Measurements from ENCODE around the gene NAA35.

Gene NAA35

DNA sequence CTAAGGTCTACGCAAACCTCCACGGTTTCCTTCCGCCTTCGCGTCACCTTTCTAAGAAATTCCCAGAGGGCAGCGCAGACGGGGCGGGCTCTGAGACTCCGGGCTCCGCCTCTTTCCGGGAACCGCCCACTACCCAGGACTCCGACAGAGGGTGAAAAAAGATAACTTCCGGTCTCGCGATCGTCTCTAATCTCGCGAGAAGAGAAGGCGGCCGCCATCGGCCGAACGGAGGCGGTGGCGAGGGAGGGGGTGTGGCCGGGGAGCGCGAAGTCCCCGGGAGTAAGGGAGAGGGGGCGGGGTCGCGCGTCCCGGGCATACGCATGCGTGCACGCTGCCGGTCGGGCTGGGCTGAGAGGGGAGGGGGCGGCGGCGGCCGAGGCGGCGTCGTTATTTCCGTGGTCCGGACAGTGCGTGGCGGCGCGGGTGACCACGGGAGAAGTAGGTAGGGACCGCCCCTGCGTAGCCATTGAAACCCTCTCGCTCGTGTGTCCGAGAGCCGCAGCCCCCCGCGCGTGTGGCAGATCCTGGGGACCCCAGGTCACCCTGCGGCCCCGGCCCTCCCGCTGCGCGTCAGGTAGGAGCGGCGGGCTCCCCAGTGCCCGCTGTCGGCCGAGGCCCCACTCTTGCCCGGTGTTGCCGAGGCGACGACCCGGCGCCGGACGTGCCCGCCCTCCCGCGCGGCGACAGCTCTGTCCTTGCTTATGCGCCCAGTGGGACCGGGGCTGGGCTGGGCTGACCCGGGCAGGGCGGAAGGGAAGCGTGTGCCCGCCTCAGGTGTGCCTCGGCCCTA, at the start of gene NAA35:
Gene NAA35 (plus strand): TSS at position 315 of the 790 bp plus-strand sequence. CDS start 1,014 bp downstream, outside the sequence.
- peak within 1 kb of the TSS; percentile 90 for H3K4me3 ChIP-seq (ENCODE audit: low read length)
- H3K9ac ChIP-seq (ENCODE audit: low read length), result peak within 1 kb of the TSS; percentile 96
- H3K9me3 ChIP-seq (ENCODE audit: control insufficient read depth, low read length), result no peaks in the 10 kb centered on the region
- peaks cover 25% of the 10 kb centered on the region for H3K4me1 ChIP-seq (ENCODE audit: control insufficient read depth, insufficient read depth, low read length)
- no peaks in the 10 kb centered on the region for H3K27me3 ChIP-seq (replicated peaks; ENCODE audit: control insufficient read depth, insufficient read depth, low read length)
- H3K36me3 ChIP-seq (ENCODE audit: control insufficient read depth, insufficient read depth, low read length, severe bottlenecking), result peaks cover 25% of the 10 kb centered on the region
- peak; percentile 99 for DNase-seq (ENCODE audit: low read depth)

DNA sequence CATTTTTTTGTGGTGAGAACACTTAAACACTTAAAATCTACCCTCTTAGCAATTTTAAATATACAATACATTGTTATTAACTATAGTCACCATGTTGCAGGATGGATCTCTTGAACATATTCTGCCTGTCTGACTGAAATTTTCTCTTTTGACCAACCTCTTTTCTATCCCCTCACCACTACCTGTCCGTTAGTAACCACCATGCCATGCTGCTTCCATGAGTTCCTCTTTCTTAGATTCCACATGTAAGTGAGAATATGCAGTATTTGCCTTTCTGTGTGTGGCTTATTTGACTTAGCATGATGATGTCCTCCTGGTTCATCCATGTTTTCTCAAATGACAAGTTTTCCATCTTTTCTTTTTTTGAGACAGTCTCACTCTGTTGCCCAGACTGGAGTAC, 48.5 kb upstream of the NAA35 start:
- no peak overlapping the region for H3K4me3 ChIP-seq (ENCODE audit: low read length)
- no peaks in the 10 kb centered on the region for H3K36me3 ChIP-seq (ENCODE audit: control insufficient read depth, insufficient read depth, low read length, severe bottlenecking)
- H3K4me1 ChIP-seq (ENCODE audit: control insufficient read depth, insufficient read depth, low read length), result no peaks in the 10 kb centered on the region
- H3K9me3 ChIP-seq (ENCODE audit: control insufficient read depth, low read length), result no peaks in the 10 kb centered on the region
- no peak overlapping the region for H3K9ac ChIP-seq (ENCODE audit: low read length)
- no peaks in the 10 kb centered on the region for H3K27me3 ChIP-seq (replicated peaks; ENCODE audit: control insufficient read depth, insufficient read depth, low read length)
- DNase-seq (ENCODE audit: low read depth), result no peak

GRCh38 chr9:85895685-85896084, 45.3 kb upstream of the NAA35 start:
- no peaks in the 10 kb centered on the region for H3K27me3 ChIP-seq (replicated peaks; ENCODE audit: control insufficient read depth, insufficient read depth, low read length)

GRCh38 chr9:85897848-85898247, 43.1 kb upstream of the NAA35 start:
- no peaks in the 10 kb centered on the region for H3K9me3 ChIP-seq (ENCODE audit: control insufficient read depth, low read length)
- H3K4me1 ChIP-seq (ENCODE audit: control insufficient read depth, insufficient read depth, low read length), result no peaks in the 10 kb centered on the region

More at GRCh38 chr9:85895685-85896084, 45.3 kb upstream of the NAA35 start:
- Histone ChIP-seq H3K36me3 (ENCODE audit: control insufficient read depth, insufficient read depth, low read length, severe bottlenecking) (no peaks in the 10 kb centered on the region), H3K4me3 (ENCODE audit: low read length) (no peak overlapping the region), H3K9ac (ENCODE audit: low read length) (no peak overlapping the region), H3K9me3 (ENCODE audit: control insufficient read depth, low read length) (no peaks in the 10 kb centered on the region), H3K4me1 (ENCODE audit: control insufficient read depth, insufficient read depth, low read length) (no peaks in the 10 kb centered on the region)
- DNase-seq (ENCODE audit: low read depth), result no peak

DNA sequence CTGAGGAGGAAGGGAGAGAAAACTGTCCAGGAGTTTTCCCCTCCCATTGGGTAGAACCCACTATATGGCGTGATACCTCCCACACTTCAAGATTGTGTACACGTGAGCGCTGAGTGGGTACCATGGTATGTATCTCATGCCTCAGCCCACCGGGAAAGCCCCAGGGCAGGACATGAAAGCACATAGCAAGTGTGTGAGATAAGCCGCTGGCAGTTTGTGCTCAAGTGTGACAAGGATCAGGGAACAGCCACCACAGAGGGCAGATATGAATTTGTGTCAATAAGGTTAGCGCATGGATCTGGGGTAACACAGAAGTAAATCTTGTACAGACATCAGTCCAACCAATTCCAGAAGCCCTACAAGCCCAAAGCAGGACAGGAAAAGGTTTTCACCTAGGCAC, 42.6 kb upstream of the NAA35 start:
- H3K9me3 ChIP-seq (ENCODE audit: control insufficient read depth, low read length), result no peaks in the 10 kb centered on the region
- no peak overlapping the region for H3K4me3 ChIP-seq (ENCODE audit: low read length)
- DNase-seq (ENCODE audit: low read depth), result no peak
- no peak overlapping the region for H3K9ac ChIP-seq (ENCODE audit: low read length)
- H3K4me1 ChIP-seq (ENCODE audit: control insufficient read depth, insufficient read depth, low read length), result no peaks in the 10 kb centered on the region
- no peaks in the 10 kb centered on the region for H3K27me3 ChIP-seq (replicated peaks; ENCODE audit: control insufficient read depth, insufficient read depth, low read length)
- no peaks in the 10 kb centered on the region for H3K36me3 ChIP-seq (ENCODE audit: control insufficient read depth, insufficient read depth, low read length, severe bottlenecking)

More at GRCh38 chr9:85897848-85898247, 43.1 kb upstream of the NAA35 start:
- no peaks in the 10 kb centered on the region for H3K36me3 ChIP-seq (ENCODE audit: control insufficient read depth, insufficient read depth, low read length, severe bottlenecking)
- H3K4me3 ChIP-seq (ENCODE audit: low read length), result no peak overlapping the region
- H3K9ac ChIP-seq (ENCODE audit: low read length), result no peak overlapping the region
- DNase-seq (ENCODE audit: low read depth), result no peak
- H3K27me3 ChIP-seq (replicated peaks; ENCODE audit: control insufficient read depth, insufficient read depth, low read length), result no peaks in the 10 kb centered on the region

- no peaks in the 10 kb centered on the region for H3K36me3 ChIP-seq (ENCODE audit: control insufficient read depth, insufficient read depth, low read length, severe bottlenecking)
- no peak overlapping the region for H3K9ac ChIP-seq (ENCODE audit: low read length)
- DNase-seq (ENCODE audit: low read depth), result no peak
- H3K4me3 ChIP-seq (ENCODE audit: low read length), result no peak overlapping the region
- H3K4me1 ChIP-seq (ENCODE audit: control insufficient read depth, insufficient read depth, low read length), result no peaks in the 10 kb centered on the region
- no peaks in the 10 kb centered on the region for H3K27me3 ChIP-seq (replicated peaks; ENCODE audit: control insufficient read depth, insufficient read depth, low read length)
- H3K9me3 ChIP-seq (ENCODE audit: control insufficient read depth, low read length), result no peaks in the 10 kb centered on the region
Measured at GRCh38 chr9:85899388-85899787, 41.6 kb upstream of the NAA35 start.

GRCh38 chr9:85900504-85901201, 40.3 kb upstream of the NAA35 start:
- Histone ChIP-seq H3K4me1 (ENCODE audit: control insufficient read depth, insufficient read depth, low read length) (no peaks in the 10 kb centered on the region), H3K9me3 (ENCODE audit: control insufficient read depth, low read length) (no peaks in the 10 kb centered on the region), H3K9ac (ENCODE audit: low read length) (no peak overlapping the region), H3K4me3 (ENCODE audit: low read length) (no peak overlapping the region), H3K27me3 (replicated peaks; ENCODE audit: control insufficient read depth, insufficient read depth, low read length) (no peaks in the 10 kb centered on the region), H3K36me3 (ENCODE audit: control insufficient read depth, insufficient read depth, low read length, severe bottlenecking) (no peaks in the 10 kb centered on the region)
- DNase-seq (ENCODE audit: low read depth), result peak; percentile 37

DNA sequence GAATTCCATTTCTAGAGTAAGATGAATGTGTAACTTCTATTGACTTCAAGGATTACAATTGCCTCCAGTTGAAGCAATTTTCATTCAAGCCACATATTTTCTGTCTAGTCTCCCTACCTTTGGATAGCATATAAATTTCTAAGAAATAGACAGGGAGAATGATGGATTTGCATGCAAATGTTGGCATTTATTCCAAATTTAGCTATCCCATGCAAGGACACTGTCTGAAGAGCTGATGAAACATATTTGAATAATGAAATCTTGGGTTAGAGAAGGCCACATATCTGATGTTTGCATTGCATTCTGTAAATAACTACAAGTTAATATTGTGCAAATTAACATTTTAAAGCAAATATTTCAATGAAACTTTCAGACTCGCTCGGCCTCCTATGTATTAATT, 36.0 kb upstream of the NAA35 start:
- no peak overlapping the region for H3K4me3 ChIP-seq (ENCODE audit: low read length)

DNA sequence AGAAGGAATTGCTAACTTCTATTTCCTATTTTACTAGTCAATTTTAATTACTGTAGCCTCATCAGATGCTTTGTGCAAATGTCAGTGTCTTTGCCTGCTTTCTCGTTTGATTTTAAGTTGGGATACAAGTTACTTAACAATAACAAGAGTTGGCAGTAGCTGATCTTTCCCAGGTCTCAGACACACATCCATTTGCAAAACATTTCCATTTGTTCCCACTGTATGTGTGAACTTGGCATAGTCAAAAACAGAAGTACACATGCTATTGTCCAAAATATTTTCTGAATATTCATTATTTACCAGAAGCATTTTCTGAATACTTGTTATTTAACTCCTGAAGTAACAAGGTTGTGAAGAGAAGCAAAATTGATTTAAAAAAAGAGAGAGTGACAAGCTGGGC, 35.0 kb upstream of the NAA35 start:
- Histone ChIP-seq H3K27me3 (replicated peaks; ENCODE audit: control insufficient read depth, insufficient read depth, low read length) (no peaks in the 10 kb centered on the region), H3K9ac (ENCODE audit: low read length) (no peak overlapping the region), H3K4me1 (ENCODE audit: control insufficient read depth, insufficient read depth, low read length) (no peaks in the 10 kb centered on the region), H3K4me3 (ENCODE audit: low read length) (no peak overlapping the region), H3K36me3 (ENCODE audit: control insufficient read depth, insufficient read depth, low read length, severe bottlenecking) (no peaks in the 10 kb centered on the region), H3K9me3 (ENCODE audit: control insufficient read depth, low read length) (no peaks in the 10 kb centered on the region)
- no peak for DNase-seq (ENCODE audit: low read depth)

More for the DNA sequence above, 36.0 kb upstream of the NAA35 start:
- DNase-seq (ENCODE audit: low read depth), result no peak
- H3K9ac ChIP-seq (ENCODE audit: low read length), result no peak overlapping the region
- H3K27me3 ChIP-seq (replicated peaks; ENCODE audit: control insufficient read depth, insufficient read depth, low read length), result no peaks in the 10 kb centered on the region
- H3K4me1 ChIP-seq (ENCODE audit: control insufficient read depth, insufficient read depth, low read length), result no peaks in the 10 kb centered on the region
- no peaks in the 10 kb centered on the region for H3K9me3 ChIP-seq (ENCODE audit: control insufficient read depth, low read length)
- H3K36me3 ChIP-seq (ENCODE audit: control insufficient read depth, insufficient read depth, low read length, severe bottlenecking), result no peaks in the 10 kb centered on the region

DNA sequence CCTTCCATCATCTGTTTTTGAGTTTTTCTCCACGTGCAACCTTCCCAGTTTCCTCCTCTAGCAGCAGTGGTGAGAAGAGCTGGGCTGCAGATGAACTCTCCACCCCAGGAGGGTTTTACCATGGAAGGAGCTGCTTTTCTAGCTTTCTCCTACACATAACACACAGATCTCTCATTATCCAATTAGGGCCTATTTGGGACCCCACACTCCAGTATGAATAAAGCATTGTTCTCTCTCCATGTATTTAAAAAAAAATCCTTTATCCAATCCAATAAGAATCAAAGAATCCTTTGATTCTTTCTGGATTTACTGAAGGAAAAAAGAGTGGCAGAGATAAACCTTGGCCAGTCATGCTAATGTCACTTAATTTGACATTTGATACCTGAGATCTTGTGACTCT, 31.6 kb upstream of the NAA35 start:
- DNase-seq (ENCODE audit: low read depth), result no peak
- no peaks in the 10 kb centered on the region for H3K27me3 ChIP-seq (replicated peaks; ENCODE audit: control insufficient read depth, insufficient read depth, low read length)
- H3K9me3 ChIP-seq (ENCODE audit: control insufficient read depth, low read length), result no peaks in the 10 kb centered on the region
- no peaks in the 10 kb centered on the region for H3K4me1 ChIP-seq (ENCODE audit: control insufficient read depth, insufficient read depth, low read length)
- no peaks in the 10 kb centered on the region for H3K36me3 ChIP-seq (ENCODE audit: control insufficient read depth, insufficient read depth, low read length, severe bottlenecking)
- H3K4me3 ChIP-seq (ENCODE audit: low read length), result no peak overlapping the region
- no peak overlapping the region for H3K9ac ChIP-seq (ENCODE audit: low read length)

DNA sequence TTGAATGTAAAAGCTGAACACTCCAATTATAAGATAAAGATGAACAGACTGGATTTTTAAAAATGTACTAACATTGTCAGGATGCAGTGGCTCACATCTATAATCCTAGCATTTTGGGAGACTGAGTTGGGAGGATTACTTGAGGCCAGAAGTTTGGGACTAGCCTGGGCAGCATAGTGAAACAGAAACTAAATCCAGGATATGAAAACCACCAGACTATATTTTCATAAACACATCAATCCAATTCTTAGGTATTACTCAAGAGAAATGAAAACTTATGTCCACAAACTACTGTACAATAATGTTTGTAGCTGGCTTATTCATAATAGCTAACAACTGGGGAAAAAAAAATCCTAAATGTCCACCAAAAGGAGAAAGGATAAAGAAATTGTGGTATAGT, 26.8 kb upstream of the NAA35 start:
- no peaks in the 10 kb centered on the region for H3K9me3 ChIP-seq (ENCODE audit: control insufficient read depth, low read length)
- DNase-seq (ENCODE audit: low read depth), result no peak

More for the DNA sequence above, 26.8 kb upstream of the NAA35 start:
- Histone ChIP-seq H3K9ac (ENCODE audit: low read length) (no peak overlapping the region), H3K4me1 (ENCODE audit: control insufficient read depth, insufficient read depth, low read length) (no peaks in the 10 kb centered on the region), H3K36me3 (ENCODE audit: control insufficient read depth, insufficient read depth, low read length, severe bottlenecking) (no peaks in the 10 kb centered on the region), H3K4me3 (ENCODE audit: low read length) (no peak overlapping the region), H3K27me3 (replicated peaks; ENCODE audit: control insufficient read depth, insufficient read depth, low read length) (no peaks in the 10 kb centered on the region)
